Stimulated activated CD8-positive, alpha-beta memory T cell treated with anti-CD3 and anti-CD28 coated beads, Interleukin-15, amount 100 ng/mL, for 1 hour (primary cell): ENCODE results near the gene GOLPH3.
"Not testable (repeated sequence)": the region's sequence is repeated elsewhere in the genome, so short reads cannot be mapped to it uniquely, and the experiment has no call there.

Experiments
- DNase-seq: peaks from one replicate; pipeline ENCODE4 v3.0.0-alpha.2; 2020; ENCODE audit warnings: low read depth

GOLPH3 gene

DNA sequence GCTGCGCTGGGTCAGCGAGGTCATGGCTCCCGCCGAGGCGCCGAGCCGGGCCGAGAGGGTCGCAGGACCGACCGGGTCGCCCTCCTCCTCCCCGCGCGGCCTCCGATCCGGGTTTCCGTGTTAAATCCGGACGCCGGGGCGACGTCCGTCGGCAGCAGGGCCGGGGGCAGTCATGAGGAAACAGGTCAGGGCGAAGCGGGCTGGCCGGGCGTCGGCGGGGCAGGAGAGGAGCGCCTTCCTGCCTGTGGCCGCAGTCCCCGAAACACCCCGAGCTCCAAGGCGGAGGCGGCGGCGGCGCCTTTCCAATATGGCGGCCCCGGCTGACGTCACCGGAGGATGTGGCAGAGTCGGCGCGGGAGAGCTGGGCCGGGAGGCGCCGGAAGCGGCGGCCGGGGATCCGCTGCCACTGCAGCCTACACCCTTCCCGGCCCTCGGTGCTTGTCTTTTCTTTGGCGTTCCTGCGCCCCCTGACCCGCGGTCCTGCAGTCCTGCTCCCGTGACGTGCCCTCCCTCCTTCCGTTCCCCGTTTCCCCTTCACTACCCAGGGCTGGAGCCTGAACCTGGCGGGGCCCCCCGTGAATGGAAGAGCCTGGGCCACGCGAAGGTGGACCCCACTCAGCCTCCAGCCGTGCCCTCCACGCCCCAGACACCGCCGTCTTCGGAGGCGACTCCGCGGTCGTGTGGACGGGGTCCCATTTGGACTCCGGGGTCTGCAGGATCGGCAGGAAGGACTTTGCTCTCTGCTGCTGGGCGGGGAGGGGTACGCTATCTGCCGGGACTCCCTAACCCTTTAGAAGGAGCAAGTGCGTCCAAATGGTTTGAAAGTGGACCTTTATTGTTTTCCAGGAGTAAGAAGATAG lies at the start of gene GOLPH3:
Gene GOLPH3, minus strand, starts transcription at position 309 of the 860 bp plus-strand sequence. Its CDS starts 285 bp downstream, at position 24.
- DNase-seq, result peak; percentile 78

DNA sequence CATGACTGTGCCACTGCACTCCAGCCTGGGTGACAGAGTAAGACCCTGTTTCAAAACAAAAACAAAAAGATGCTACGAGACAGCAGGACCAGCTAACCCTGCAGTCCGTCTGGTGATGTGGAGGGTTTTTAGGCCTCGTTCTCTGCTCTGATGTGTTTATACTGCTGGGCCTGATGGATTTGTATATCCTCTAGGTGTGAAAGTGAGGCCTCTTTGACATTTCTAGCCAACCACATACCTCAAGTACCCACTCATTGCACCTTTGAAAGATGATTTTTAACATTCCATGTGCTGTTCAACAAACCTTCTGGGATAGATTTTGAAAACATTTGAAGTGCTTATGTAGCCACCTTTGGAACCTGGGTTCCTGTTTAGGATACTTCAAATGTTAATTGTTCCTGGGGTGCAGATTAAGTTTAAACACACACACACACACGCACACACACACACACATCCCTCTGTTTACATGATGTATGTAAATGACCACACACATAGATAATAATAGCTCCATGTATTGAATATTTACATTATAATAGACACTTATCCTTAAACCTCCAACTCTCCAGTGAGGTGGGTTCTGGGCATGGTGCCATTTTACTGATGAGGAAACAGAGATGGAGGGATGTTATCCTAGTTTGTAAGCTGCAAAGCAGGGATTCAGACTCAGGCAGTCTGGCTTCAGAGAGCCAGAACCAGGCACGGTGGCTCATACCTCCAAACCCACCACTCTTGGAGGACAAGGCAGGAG lies 48.8 kb upstream of the GOLPH3 start:
- no peak for DNase-seq

DNA sequence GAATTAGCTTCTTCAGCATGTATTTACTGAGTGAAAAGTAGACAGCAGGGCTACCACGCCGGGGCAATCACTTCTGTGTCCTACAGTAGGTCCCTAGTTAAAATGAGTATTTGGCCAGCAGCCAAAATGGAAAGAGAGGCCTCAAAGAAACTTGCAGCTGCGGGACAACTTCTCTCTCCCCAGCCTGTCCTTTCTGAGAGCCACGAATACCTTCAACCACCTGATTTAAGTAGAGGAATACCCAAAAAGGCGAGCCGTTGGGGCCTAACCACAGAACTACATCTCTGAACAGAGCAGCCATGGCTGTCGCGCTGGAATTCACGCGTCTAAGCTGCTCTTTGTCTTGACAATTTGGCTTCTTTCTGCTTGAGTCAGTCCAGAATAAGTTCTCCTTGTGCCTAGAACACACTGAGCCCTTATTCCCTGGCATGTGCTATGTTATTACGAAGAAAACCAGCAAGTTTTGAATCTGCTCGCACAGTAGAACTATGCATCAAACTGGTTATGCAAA lies 43.8 kb upstream of the GOLPH3 start:
- DNase-seq, result no peak

DNA sequence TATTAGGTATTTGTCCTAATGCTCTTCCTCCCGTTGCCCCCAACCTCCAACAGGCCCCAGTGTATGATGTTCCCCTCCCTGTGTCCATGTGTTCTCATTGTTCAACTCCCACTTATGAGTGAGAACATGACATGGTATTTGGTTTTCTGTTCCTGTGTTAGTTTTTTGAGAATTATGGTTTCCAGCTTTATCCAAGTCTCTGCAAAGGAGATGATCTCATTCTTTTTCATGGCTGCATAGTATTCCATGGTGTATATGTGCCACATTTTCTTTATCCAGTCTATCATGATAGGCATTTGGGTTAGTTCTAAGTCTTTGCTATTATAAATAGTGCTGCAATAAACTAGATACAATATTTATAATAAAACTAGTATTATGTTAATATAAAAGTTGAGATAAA lies 40.2 kb upstream of the GOLPH3 start:
- not testable (repeated sequence) for DNase-seq

DNA sequence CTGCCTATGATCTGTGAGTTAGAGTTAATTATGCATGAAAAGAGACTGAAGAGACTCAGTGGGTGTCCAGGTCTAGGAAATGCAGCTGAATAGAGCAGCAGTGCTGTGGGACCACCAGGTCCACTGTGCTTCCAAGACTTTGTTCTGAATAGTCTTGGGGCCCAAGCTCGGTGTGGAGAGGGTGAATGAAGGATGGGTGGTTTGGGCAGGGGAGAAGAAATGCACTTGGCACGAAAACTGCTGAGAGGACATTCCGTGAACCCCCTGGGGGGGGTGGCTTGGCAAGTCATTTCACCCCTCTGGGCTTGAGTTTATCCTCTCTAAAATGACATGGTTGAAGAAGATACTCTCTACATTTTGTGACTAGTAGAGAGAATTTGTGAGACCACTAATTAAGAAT lies 36.0 kb upstream of the GOLPH3 start:
- no peak for DNase-seq

DNA sequence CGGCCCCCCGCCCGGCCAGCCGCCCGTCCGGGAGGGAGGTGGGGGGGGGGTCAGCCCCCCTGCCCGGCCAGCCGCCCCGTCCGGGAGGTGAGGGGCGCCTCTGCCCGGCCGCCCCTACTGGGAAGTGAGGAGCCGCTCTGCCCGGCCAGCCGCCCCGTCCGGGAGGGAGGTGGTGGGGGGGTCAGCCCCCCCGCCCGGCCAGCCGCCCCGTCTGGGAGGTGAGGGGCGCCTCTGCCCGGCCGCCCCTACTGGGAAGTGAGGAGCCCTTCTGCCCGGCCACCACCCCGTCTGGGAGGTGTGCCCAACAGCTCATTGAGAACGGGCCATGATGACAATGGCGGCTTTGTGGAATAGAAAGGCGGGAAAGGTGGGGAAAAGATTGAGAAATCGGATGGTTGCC lies 34.7 kb upstream of the GOLPH3 start:
- not testable (repeated sequence) for DNase-seq

DNA sequence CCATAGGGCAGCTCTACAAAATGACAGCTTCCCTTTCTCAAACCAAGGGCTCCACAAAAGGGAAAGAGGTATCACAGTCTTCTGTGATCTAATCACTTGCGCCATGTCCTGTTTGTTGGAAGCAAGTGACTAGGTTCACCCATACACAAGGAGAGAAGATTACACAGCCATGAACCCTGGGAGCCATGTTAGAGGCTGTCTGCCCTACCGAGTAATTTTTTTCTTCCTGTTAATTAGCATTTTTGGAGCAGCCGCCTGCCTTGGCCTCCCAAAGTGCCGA lies 33.2 kb upstream of the GOLPH3 start:
- DNase-seq, result no peak

DNA sequence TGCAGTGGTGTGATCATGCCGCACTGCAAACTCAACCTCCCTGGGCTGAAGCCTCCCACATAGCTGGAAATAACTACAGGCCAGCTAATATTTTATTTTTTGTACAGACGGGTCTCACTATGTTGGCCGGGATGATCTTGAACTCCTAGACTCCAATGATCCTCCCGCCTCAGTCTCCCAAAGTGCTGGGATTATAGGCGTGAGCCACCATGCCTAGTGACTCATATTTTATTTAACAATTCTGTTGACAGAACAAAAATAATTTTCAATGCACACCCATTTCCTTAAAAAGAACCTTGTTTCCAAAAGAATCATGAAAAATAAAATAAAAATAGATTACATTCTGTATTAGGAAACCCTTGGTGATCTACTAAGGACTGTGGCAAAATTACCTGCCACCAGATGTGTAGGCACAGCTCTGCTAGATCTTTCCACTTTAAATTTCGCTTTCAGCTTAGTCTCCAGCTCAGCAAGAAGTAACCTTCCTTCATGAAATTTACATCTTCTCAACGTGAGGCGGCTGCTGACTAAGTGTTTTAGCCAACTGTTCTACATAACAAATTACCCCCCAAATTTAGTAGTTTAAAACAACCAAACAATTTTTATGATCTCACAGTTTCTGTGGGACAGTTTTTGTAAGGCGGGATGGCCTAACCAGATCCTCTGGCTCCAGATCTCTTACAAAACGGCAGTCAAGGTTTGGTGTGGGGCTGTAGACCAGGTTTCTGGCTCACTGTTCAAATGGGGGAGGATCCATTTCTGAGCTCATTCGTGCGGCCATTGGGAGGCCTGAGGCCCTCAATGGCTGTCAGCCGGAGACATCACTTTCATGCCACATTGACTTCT lies 32.6 kb upstream of the GOLPH3 start:
- DNase-seq, result no peak

DNA sequence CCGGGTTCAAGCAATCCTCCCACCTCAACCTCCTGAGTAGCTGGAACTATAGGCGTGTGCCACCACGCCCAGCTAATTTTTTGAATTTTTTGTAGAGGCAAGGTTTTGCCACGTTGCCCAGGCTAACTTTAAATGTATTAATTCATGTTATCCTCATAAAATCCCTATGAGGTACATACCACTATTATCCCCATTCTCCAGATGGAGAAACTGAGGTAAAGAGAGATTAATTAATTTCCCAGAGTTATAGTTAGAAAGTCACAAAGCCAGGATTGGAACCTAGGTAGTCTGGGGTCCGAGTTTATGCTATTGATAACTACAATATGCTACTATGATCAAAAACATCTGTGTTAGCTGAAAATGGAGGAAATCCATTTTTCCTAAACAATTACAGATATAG lies 31.9 kb upstream of the GOLPH3 start:
- DNase-seq, result no peak

DNA sequence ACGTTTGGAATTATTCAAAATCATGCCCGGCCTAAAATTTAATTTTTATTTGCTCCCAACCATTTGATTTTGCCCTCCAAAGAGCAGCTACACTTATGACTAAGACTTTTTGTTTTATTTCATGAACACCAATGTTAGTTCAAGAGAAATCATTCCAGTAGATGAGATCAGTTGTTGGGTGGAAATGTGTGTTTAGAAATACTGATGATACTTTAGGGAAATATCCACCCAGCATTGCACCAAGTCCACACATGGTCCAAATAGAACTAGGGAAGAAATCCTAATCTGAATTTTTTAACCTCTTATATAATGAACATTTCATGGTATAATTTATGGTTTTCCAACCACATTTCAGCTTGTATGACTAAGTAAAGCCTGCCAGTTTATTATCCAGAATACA lies 28.3 kb upstream of the GOLPH3 start:
- DNase-seq, result no peak

DNA sequence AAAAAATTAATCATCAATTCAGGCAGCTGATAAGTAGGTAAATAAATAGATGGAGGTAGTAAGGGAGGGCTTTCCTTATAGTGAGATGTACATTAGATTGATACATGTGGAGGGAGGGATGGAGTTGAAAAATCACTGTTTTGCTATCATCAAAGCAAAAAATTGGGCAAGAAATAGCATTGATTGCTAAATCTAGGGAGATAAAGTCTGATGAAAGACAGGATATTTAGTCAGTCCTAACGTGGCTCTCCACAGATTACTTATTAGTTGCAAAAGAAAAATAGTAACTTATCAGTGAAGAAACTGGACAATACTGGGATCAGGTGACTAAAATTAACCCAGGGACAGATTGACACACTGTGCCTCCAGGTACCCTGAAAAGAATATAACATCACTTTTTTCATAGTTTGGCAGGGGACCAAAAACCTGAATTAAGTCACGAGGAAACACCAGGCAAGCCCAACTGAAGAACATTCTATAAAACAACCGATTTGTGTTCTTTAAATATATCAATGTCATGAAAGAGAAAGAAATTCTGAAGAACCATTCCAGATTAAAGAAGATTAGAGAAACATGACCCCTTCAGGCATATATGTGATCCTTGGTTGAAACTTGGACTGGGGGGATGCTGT lies 27.1 kb upstream of the GOLPH3 start:
- DNase-seq, result no peak

DNA sequence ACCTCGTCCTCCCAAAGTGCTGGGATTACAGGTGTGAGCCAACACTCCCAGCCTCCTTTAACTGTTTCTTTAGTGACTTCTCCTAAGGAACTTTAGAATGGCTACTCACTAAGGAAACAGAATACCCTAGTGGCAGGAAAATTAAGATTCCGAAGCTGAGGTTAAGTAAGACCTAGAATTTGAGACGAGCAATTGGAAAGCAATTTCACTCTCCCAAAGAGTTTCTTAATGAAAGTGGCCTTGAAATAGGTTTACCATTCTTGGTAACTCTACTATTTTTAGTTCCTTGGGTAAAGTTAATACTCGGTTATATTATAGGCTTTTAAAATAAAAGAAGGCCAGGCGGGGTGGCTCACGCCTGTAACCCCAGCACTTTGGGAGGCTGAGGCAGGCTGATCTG lies 22.9 kb upstream of the GOLPH3 start:
- DNase-seq, result no peak

DNA sequence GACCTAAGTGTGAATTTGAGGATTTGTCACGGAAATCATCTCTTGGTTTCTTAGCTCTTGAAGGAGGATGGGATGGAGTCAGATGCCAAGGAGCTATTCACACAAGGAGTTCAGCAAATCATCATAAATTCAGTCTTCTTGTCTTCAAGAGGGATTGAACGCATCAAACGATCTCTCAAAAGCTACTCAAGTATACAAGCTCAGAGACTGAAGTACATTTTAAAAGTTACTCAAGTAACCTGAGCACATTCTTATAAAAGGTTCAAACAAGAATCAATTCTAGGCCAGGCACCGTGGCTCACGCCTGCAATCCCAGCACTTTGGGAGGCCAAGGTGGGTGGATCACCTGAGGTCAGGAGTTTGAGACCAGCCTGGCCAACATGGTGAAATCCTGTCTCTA lies 21.1 kb upstream of the GOLPH3 start:
- DNase-seq, result no peak

DNA sequence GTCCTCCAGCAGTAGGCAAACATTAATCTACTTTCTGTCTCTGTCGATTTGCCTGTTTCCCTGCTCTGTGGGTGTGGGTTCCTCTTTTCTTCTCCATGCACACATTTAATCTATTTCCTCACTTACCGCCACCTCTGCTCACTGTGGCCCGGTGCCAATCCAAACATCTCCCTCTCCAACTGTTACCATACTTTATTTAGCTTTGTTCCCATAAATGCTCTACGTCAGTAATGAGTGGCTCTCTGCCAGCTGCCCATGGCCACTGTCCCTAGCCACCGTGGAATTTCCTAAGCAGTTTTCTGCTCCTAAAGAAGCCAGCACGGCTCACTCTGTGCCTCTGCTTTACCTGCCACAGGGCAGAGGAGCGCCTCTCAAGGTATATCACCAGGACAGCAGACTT lies 19.5 kb upstream of the GOLPH3 start:
- no peak for DNase-seq

DNA sequence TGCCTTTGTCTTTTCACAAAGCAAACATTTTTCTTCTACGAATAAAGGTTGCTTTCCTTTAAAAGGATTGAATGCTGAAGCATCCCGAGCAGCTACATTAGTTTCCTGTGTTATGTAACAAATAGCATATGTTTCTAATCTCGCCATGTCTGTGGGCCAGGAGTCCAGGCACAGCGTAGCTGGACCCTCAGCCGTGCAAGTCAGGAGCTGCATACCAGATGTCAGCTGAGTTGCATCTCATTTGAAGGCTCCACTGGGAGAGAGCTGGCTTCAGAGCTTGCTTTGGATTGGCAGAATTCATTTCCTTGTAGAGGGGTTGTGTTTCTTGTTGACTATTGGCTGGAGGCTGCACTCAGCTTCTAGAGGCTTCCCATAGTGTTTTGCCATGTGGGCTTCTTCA lies 16.0 kb upstream of the GOLPH3 start:
- no peak for DNase-seq

DNA sequence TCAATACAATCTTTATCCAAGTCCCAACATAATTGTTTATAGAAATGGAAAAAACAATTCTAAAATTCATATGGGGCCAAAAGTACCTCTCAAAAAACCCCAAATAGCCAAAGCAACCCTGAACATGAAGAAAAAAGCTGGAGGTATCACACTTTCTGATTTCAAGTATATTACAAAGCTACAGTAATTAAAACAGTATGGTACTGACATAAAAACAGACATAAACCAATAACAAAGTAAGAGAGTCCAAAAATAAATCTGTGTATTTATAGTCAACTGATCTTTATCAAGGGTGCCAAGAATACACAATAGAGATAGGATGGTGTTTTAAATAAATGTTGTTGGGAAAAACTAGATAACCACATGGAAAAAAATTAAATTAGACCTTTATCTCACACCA lies 13.6 kb upstream of the GOLPH3 start:
- no peak for DNase-seq

DNA sequence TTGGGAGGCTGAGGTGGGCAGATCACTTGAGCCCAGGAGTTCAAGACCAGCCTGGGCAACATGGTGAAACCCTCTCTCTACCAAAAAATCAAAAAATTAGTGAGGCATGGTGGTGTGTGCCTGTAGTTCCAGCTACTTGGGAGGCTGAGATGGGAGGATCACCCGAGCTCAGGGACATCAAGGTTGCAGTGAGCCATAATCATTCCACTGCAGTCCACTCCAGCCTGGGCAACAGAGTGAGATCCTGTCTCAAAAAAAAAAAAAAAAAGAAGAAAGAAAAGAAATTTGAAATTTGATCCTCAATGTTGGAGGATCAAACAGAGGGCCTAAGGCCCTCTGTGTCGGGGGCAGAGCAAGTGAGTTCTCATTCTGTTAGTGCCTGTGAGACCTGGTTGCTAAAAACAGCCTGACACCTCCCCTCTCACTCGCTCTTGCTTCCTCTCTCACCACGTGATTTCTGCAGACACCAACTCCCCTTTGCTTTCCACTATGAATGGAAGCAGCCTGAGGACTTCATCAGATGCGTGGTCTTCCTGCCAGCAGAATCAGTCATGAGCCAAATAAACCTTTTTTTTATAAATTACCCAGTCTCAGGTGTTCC lies 8.4 kb upstream of the GOLPH3 start:
- no peak for DNase-seq

DNA sequence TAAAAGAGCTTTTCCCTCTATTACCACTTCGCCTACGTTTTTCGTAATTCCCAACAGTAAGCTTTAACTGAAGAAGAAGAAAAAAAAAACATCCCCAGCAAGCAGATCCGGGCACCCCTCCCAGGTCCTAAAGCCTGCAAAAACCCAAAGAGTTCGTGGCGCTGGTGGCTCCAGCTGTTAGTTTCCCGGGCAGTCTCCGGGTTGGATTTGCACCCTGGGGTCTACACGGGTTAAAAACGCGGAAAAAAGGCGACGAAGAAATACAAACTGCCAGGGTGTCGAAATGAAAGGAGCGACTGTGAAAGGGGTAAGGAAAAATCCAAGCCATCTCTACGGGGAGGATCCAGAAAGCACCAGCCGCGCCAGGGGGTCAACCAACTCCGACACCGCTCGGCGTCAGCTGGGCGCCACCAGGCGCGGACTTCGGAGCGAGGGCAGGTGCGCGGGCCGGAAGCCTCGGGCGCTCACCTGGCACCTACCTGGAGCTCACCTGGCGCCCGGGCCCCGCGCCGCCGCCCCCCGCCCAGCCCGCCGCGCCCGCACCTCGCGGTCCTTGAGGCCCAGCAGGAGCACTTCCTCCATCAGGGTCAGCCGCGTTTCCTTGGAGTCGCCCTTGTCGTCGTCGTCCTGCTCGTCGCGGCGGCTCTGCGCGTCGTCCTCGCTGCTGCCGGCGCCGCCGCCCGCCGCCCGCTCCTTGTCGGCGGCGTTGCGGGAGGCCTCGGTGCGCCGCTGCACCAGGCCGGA lies 680 bp downstream of the GOLPH3 start:
- DNase-seq, result peak; percentile 7

DNA sequence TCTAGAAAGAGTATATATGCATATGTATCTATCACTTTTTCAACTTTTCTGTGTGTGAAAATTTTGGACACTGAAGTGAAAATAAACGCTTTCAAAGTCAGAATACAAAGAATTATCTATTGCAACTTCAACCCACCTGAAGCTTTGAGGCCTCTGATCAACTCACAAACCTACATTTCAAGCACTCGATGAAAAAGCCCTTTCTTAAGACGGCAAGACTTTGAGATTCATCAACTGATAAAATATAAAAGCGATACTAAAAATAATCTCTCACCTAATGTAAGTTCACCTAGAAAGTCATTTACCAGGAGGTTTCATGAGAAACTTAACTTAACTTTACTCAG lies 1.2 kb downstream of the GOLPH3 start:
- DNase-seq, result no peak

DNA sequence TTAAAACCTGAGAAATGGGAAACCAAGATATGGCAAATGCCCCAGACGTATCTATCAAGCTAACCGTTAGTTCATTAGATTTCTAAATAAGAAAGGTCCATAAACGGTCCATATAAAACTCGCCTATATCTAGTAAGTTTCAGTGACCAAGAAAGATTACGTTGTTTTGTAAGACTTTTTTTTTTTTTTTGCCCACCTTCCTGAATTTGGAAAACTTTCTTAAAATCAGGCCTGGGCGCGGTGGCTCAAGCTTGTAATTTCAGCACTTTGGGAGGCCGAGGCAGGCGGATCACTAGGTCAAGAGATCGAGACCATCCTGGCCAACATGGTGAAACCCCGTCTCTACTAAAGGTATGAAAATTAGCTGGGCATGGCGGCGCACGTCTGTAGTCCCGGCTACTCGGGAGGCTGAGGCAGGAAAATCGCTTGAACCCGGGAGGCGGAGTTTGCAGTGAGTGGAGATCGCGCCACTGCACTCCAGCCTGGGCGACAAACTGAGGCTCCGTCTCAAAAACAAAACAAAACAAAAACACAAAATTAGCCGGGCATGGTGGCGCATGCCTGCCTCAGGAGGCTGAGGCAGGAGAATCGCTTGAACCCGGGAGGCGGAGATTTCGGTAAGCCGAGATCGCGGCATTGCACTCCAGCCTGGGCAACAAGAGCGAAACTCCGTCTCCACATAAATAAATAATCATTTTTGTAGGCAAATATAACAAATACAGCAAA lies 1.8 kb downstream of the GOLPH3 start:
- not testable (repeated sequence) for DNase-seq
